Right lobe of liver (tissue), 4 donors: Measurements from ENCODE around the gene PARD6B.

Source experiments
- CTCF ChIP-seq, 4 donors: fragments of 200-600 bp in 3 of 4; fragments of 450-650 bp in 1 of 4; IDR thresholded peaks; one replicate each; pipeline versions ENCODE4 v1.5.1 to v1.8.0; 2016 to 2022; ENCODE audit warnings: antibody characterized with exemption in 4 of 4, mild to moderate bottlenecking in 2 of 4
- POLR2A ChIP-seq: fragments of 450-650 bp; IDR thresholded peaks from one replicate; pipeline ENCODE4 v1.6.1; 2017; ENCODE audit warnings: antibody characterized with exemption, mild to moderate bottlenecking
- donor health status: DM: no; HTN: no; CAD: no.
- donor health status: DM: no; HTN: no; CAD: no.
- donor health status: DM: no; HTN: yes; CAD: no.

GRCh38 chr20:50756447-50756846 lies 25.1 kb downstream of the PARD6B start:
- TF ChIP-seq CTCF (IDR thresholded peaks at IDR 0.05) (no peak), POLR2A (no peak)
